AG09319 (cell line): ENCODE results near the gene RABEP2.
"Not testable (repeated sequence)": the region's sequence is repeated elsewhere in the genome, so short reads cannot be mapped to it uniquely, and the experiment has no call there.

Experiments used
- DNase-seq: peaks from one replicate; pipeline ENCODE4 v3.0.0-alpha.2; 2010; ENCODE audit warnings: low read depth; ENCODE audit errors: extremely low read depth
- TF ChIP-seq, protein P1 (sequence below): IDR thresholded peaks from 2 replicates; pipeline ENCODE4 v1.5.1; 2011; ENCODE audit warnings: low read depth, mild to moderate bottlenecking, inconsistent platforms, low read length, moderate library complexity

RABEP2 gene

DNA sequence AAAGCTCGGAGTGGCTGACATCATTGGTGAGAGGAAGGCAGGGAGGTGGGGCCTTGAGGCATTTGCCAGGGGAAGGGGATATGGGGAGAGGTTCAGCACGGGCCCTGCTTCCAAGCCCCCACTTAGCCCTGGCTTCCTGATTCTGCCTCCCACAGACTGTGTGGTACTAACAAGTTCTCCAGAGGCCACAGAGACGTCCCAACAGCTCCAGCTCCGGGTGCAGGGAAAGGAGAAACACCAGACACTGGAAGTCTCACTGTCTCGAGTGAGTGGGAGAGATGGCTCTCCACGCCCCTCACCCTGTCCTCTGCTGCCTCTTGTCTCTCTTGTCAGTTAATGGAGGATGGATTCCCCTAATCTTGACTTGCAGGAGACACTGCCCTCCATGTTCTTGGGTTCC lies 33.8 kb upstream of the RABEP2 start:
- DNase-seq: no peak
- TF ChIP-seq, protein P1, sequence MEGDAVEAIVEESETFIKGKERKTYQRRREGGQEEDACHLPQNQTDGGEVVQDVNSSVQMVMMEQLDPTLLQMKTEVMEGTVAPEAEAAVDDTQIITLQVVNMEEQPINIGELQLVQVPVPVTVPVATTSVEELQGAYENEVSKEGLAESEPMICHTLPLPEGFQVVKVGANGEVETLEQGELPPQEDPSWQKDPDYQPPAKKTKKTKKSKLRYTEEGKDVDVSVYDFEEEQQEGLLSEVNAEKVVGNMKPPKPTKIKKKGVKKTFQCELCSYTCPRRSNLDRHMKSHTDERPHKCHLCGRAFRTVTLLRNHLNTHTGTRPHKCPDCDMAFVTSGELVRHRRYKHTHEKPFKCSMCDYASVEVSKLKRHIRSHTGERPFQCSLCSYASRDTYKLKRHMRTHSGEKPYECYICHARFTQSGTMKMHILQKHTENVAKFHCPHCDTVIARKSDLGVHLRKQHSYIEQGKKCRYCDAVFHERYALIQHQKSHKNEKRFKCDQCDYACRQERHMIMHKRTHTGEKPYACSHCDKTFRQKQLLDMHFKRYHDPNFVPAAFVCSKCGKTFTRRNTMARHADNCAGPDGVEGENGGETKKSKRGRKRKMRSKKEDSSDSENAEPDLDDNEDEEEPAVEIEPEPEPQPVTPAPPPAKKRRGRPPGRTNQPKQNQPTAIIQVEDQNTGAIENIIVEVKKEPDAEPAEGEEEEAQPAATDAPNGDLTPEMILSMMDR: no peak

DNA sequence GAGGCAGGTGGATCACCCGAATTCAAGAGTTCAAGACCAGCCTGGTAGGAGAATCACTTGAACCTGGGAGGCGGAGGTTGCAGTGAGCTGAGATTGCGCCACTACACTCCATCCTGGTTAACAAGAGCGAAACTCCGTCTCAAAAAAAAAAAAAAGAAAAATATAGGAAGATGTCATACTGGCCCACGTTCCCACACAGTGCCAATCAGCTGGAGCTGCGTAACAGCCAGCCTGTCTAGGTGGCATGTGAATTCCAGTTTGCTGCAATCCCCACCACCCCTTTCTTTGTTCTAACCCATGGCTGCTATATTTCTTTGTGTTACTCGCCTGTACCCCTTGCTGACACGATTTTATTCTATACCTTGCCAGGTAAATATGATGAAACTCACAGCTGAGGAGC lies 33.2 kb upstream of the RABEP2 start:
- TF ChIP-seq, protein P1: no peak
- no peak for DNase-seq

GRCh38 chr16:28951410-28951943 lies 26.4 kb upstream of the RABEP2 start:
- TF ChIP-seq, protein P1: no peak
- no peak for DNase-seq

DNA sequence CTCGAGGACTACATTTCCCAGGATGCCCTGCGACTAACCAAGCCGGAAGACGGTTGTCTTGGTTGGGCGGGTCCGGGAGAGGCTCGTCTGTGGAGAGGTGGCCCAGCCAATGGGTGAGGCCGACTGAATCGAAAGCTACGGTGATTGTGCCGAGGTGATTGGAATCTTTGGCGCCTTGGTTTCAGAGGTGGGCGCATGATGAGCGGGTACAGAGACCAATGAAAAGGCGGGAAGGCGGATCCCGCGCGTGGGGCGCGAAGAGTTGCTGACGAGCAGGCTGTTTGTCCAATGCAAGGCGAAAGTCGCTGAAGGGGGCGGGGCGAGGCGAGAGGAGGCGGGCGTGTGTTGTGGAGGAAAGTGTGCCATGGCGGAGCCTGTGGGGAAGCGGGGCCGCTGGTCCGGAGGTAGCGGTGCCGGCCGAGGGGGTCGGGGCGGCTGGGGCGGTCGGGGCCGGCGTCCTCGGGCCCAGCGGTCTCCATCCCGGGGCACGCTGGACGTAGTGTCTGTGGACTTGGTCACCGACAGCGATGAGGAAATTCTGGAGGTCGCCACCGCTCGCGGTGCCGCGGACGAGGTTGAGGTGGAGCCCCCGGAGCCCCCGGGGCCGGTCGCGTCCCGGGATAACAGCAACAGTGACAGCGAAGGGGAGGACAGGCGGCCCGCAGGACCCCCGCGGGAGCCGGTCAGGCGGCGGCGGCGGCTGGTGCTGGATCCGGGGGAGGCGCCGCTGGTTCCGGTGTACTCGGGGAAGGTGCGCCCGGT lies 25.8 kb upstream of the RABEP2 start, which contains the start of gene NFATC2IP:
Gene NFATC2IP (plus strand): TSS at position 290 of the 762 bp plus-strand sequence. CDS start 75 bp downstream, at position 365.
- TF ChIP-seq, protein P1: no peak
- peak; percentile 100 for DNase-seq

DNA sequence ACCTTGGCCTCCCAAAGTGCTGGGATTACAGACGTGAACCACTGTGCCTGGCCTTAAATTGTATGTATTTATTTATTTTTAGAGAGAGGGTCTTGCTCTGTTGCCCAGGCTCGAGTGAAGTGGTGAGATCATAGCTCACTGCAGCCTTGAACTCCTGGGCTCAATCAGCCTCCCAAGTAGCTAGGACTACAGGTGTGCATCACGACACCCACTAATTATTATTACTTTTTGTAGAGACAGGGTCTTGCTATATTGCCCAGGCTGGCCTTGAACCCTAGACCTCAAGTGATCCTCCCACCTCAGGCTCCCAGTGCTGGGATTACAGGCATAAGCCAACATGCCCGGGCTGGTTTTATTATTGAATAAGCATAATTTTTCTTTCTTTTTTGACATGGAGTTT lies 21.6 kb upstream of the RABEP2 start:
- TF ChIP-seq, protein P1: no peak
- no peak for DNase-seq

DNA sequence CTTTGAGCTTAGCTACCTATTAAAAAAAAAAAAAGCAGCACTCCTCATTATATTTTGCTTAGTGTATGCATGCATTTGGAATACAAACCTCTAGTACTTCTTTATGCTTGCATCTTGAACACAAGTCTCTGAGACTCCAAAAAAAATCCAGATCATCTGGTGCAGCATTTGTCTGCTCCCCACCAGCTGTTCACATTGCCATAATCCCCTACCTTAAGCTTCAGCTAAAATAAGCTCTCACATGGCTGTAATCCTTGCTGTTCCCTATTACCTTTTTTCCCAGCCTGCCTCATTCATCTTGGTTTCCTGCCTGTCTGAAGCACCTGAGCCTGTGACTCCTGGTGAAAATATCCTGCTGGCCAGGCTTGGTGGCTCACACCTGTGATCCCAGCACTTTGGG lies 18.2 kb upstream of the RABEP2 start:
- TF ChIP-seq, protein P1: no peak
- DNase-seq: no peak

DNA sequence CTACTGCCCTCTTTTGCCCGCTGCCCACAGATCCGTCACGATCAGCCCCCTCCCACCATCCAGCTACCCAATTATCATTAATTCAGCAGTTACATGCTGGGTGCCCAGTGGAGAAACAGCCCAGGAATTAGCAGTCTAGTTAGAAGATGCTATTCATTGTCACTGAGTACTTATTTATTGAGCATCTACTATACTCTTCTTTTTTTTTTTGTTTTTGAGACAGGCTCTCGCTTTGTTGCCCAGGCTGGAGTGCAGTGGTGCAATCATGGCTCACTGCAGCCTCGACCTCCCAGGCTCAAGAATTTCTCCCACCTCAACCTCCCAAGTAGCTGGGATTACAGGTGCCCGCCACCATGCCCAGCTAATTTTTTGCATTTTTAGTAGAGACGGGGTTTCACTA lies 14.8 kb upstream of the RABEP2 start:
- not testable (repeated sequence) for DNase-seq
